IPS DF 4.7 (cell line): ENCODE measurements around the gene TNN.
A peak's percentile ranks its signal among the peaks of the same experiment; 100 is the strongest.

Experiments
- DNase-seq: peaks from one replicate; pipeline ENCODE4 v3.0.0-alpha.2; 2013; ENCODE audit warnings: low spot score; ENCODE audit errors: extremely low read depth

TNN gene

GRCh38 chr1:175146529-175147213 lies 79.0 kb downstream of the TNN start:
- DNase-seq, result peak; percentile 81

- no peak for DNase-seq
Measured at GRCh38 chr1:175147569-175147968, 79.9 kb downstream of the TNN start.

GRCh38 chr1:175148068-175148467 lies 80.4 kb downstream of the TNN start:
- no peak for DNase-seq

GRCh38 chr1:175150596-175151319 lies 83.1 kb downstream of the TNN start:
- DNase-seq, result no peak

GRCh38 chr1:175152006-175152652 lies 84.5 kb downstream of the TNN start:
- peak; percentile 58 for DNase-seq

- DNase-seq, result no peak
Measured at GRCh38 chr1:175154629-175155472, 87.2 kb downstream of the TNN start.

GRCh38 chr1:175155473-175155856 lies 87.8 kb downstream of the TNN start:
- no peak for DNase-seq

- DNase-seq, result no peak
Measured at GRCh38 chr1:175155936-175156335, 88.3 kb downstream of the TNN start.

GRCh38 chr1:175157200-175157599 lies 89.6 kb downstream of the TNN start:
- DNase-seq, result no peak

- no peak for DNase-seq
Measured at GRCh38 chr1:175158170-175158591, 90.5 kb downstream of the TNN start.

- no peak for DNase-seq
Measured at GRCh38 chr1:175162955-175163354, 95.3 kb downstream of the TNN start.

GRCh38 chr1:175163702-175164101 lies 96.1 kb downstream of the TNN start:
- DNase-seq, result no peak

- DNase-seq, result no peak
Measured at GRCh38 chr1:175164751-175165150, 97.1 kb downstream of the TNN start.

GRCh38 chr1:175166746-175167145 lies 99.1 kb downstream of the TNN start:
- no peak for DNase-seq

GRCh38 chr1:175167861-175168260 lies 100.2 kb downstream of the TNN start:
- no peak for DNase-seq

- no peak for DNase-seq
Measured at GRCh38 chr1:175168782-175169181, 101.1 kb downstream of the TNN start.

GRCh38 chr1:175169286-175170018 lies 101.8 kb downstream of the TNN start:
- DNase-seq, result no peak

GRCh38 chr1:175171036-175171913 lies 103.6 kb downstream of the TNN start:
- DNase-seq, result no peak

GRCh38 chr1:175172503-175172902 lies 104.9 kb downstream of the TNN start:
- DNase-seq, result no peak

GRCh38 chr1:175173531-175173930 lies 105.9 kb downstream of the TNN start:
- no peak for DNase-seq
